Psoas muscle (tissue), 8 donors: ENCODE data around the gene B4GALT6. TPM values are rescaled to one million over a fixed set of nuclear protein-coding genes. Genes with fewer than 3 reads are reported as not detected.

Experiments
- ATAC-seq, 4 donors: fragments of 200-7000 bp; cut with Tn5 transposase; one replicate each; pipeline ENCODE4 v1.9.1; 2020; ENCODE audit warnings: moderate library complexity in 3 of 4, mild to moderate bottlenecking in 2 of 4
- DNase-seq, 2 donors: peaks; one replicate each; pipeline ENCODE4 v3.0.0-alpha.2; 2020
- H3K27ac ChIP-seq: fragments of 200-600 bp; one replicate; pipeline ENCODE4 v1.8.0; 2022
- H3K27me3 ChIP-seq, 3 donors: fragments of 200-600 bp in 1 of 3; one replicate each; pipeline versions ENCODE4 v1.6.1 to v1.8.0; 2013 to 2022; ENCODE audit warnings: low read length in 2 of 3, mild to moderate bottlenecking in 2 of 3, moderate library complexity in 1 of 3; ENCODE audit not compliant: insufficient read depth in 3 of 3
- H3K36me3 ChIP-seq, 2 donors: fragments of 200-600 bp in 1 of 2; one replicate each; pipeline versions ENCODE4 v1.6.1 to v1.8.0; 2013 to 2022; ENCODE audit warnings: low read depth in 1 of 2, mild to moderate bottlenecking in 1 of 2, moderate library complexity in 1 of 2; ENCODE audit not compliant: insufficient read depth in 1 of 2
- H3K4me1 ChIP-seq: fragments of 200-600 bp; one replicate; pipeline ENCODE4 v1.8.0; 2022
- H3K4me3 ChIP-seq: fragments of 200-600 bp; one replicate; pipeline ENCODE4 v1.8.0; 2022; ENCODE audit warnings: mild to moderate bottlenecking
- H3K9me3 ChIP-seq: fragments of 200-600 bp; one replicate; pipeline ENCODE4 v1.8.0; 2022
- WGBS, 3 donors: extraction: QIAGEN DNeasy Blood & Tissue Kit; methylation state at CpG; one replicate each; pipeline versions ENCODE4 v1.1.6 to v1.1.7; 2013; 5-methylcytosine and 5-hydroxymethylcytosine counted together
- intact Hi-C, 2 donors: fragments of 100-400 bp; cut with DNase I; formaldehyde crosslinking; loops; one replicate each; pipeline versions ENCODE4 v1.11.0 to v1.14.2; 2022
- polyA plus RNA-seq, 3 donors: library from polyadenylated mRNA; stranded (reverse); fragments of 200-250 nt; gene quantifications; one replicate each; pipeline ENCODE4 v1.2.3, GENCODE V29; 2013
- total RNA-seq, 4 donors: library from RNA; stranded (reverse); fragmentation: NEBNext Ultra II Directional in 2 of 4; extraction: Animal tissue kit (Norgen Biotek cat#: 25700) in 2 of 4; gene quantifications; one replicate each; pipeline versions ENCODE4 v1.2.1 to v1.2.4, GENCODE V29; 2021 to 2023
- TF ChIP-seq, protein P1 (sequence below): fragments of 200-600 bp; IDR thresholded peaks from one replicate; pipeline ENCODE4 v1.8.0; 2022; ENCODE audit warnings: antibody characterized with exemption
- donor health status: healthy with polysubstance abuse.
- donor health status: DM: no; HTN: no; CAD: no; lungs with moderate emphysema.
- donor health status: Bipolar disorder and iron deficiency.
- donor health status: healthy.
- donor health status: DM: yes; HTN: yes; CAD: no.
- donor health status: DM: no; HTN: no; CAD: no.
- donor health status: DM: no; HTN: no; CAD: no.
- donor health status: DM: yes; HTN: yes; CAD: no.

The B4GALT6 gene
- total and polyA plus RNA-seq, 7 donors = 0.98 to 13.3 (median 6.7) TPM

DNA sequence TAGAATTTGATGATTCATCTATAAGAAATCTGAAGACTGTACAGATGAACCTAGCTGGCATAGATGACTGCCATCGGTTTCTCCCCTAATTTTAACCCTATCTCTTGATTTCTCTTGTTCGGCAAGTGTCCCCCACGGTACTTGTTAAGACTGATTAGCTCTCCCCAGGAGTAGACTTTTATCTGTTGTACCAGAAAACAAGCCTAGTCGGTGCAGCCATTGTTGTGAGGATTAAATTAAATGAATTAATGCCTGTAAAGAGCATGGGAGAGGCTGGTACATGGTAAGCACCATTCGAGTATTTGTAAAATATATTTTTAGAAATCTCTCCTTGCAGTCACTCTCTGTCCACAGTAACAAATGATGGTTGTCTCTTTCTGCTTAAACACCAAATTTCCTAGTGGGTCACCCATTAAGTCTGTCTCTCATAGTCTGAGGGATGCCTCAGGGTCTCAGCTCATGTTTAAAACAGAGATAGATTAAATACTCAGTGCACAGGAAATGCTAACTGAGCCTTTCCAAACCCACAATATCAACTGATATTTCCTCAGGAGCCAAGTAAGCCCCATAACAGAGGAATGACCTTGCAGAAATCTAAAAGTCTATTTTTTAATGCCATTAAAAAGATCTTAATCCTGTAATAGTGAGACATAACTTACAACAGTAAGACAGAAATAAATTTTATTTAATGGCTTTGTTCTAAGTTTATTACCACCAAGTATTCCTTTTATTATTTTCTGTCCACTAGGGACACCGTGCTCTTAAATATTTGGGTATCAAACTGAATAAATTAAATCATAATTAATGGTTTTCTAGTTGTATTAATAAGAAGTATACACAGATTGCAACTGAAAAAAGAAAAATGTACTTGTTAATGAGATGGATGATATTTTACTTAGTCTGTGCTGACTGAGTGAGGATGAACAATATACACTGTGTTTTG is 2.9 kb upstream of the B4GALT6 start:
- Histone ChIP-seq H3K4me1 (peaks cover 9% of the 10 kb centered on the region), H3K9me3 (no peaks in the 10 kb centered on the region), H3K4me3 (no peak overlapping the region), H3K27me3 (no peaks in the 10 kb centered on the region), H3K27ac (no peak overlapping the region), H3K36me3 (no peaks in the 10 kb centered on the region)
- 74 to 82% (median 76%) methylated on average over 6 of the region's 6 CpGs for WGBS, 3 donors
- DNase-seq (no peak), ATAC-seq (no peak)
- TF ChIP-seq, protein P1, sequence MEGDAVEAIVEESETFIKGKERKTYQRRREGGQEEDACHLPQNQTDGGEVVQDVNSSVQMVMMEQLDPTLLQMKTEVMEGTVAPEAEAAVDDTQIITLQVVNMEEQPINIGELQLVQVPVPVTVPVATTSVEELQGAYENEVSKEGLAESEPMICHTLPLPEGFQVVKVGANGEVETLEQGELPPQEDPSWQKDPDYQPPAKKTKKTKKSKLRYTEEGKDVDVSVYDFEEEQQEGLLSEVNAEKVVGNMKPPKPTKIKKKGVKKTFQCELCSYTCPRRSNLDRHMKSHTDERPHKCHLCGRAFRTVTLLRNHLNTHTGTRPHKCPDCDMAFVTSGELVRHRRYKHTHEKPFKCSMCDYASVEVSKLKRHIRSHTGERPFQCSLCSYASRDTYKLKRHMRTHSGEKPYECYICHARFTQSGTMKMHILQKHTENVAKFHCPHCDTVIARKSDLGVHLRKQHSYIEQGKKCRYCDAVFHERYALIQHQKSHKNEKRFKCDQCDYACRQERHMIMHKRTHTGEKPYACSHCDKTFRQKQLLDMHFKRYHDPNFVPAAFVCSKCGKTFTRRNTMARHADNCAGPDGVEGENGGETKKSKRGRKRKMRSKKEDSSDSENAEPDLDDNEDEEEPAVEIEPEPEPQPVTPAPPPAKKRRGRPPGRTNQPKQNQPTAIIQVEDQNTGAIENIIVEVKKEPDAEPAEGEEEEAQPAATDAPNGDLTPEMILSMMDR = no peak
- intact Hi-C loops = loop anchor here in 1 of 2 donors (5.0 kb wide), 2 partner anchors 35 to 50 kb away; no protein-coding TSS in a partner anchor

DNA sequence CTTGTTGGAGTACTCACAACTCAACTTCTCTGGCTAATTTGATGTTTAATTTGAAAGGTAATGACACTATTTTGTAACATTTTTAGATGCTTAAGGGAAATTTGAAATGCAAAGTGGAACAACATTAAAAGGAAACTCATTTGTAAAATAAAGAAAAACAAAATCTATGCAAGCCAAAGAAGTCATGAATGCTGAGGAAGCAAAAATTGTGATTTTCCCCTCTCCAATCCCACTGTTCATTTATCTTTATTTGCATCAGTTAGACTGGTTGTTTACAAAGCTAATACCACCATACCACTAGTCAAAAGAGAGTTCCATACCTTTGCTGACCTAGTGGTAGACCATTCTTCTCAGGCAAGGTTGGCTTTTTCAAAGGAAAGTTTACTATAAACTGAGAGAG is 2.2 kb upstream of the B4GALT6 start:
- TF ChIP-seq, protein P1 = no peak
- Histone ChIP-seq H3K4me3 (no peak overlapping the region), H3K9me3 (no peaks in the 10 kb centered on the region), H3K27ac (no peak overlapping the region), H3K27me3 (no peaks in the 10 kb centered on the region), H3K4me1 (peaks cover 9% of the 10 kb centered on the region), H3K36me3 (no peaks in the 10 kb centered on the region)
- intact Hi-C loops = loop anchor here in 1 of 2 donors (5.0 kb wide), 2 partner anchors 36 to 49 kb away; no protein-coding TSS in a partner anchor
- ATAC-seq (no peak), DNase-seq (no peak)

DNA sequence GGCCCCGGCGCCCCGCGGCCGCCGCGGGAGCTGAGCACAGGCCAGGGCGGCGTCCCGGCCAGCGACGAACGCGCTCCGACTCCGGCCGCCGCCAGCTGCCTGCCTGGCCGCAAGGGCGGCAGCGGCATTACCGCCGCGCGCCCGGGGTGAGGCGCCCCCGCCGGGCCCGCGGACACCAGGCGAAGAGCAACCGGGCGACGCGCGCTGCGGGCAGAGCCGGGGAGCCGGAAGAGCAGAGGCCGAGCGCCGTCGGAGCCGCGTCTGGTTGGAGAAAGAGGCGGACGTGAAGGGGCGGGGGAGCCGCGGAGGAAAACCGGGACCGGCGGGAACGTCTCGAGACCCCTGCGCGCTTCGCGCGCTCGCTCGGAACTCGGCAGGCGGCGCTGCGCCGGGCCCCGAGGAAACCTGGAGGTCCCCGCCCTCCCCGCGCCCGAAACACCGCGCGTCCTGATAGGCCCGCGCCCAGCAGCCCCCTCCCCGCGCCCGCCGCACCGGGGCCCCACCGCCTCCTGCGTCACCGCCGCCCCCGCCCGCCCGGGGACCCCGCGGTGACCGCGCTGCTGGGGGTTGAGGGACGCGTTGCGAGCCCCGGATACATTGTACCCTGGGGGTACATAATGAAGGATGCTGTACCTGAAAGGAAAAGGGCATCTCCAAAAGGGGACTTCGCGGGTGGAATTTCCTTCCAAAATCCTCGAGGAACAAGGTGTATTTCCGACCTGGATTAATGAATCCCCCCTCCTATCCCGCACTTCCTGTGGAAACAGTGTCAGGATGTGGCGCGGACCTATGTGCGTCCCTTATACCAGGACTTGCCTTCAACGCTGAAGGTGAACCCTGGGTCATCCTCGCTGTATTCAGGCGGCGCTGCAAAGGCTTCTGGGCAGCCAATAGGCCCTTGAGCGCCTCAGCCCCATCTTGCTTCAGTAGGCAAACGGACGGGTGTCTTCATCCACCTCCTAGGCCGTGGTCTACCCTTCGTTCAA is 1.0 kb upstream of the B4GALT6 start:
- intact Hi-C loops = loop anchor here in 1 of 2 donors (5.0 kb wide), 2 partner anchors 37 to 48 kb away; no protein-coding TSS in a partner anchor

DNA sequence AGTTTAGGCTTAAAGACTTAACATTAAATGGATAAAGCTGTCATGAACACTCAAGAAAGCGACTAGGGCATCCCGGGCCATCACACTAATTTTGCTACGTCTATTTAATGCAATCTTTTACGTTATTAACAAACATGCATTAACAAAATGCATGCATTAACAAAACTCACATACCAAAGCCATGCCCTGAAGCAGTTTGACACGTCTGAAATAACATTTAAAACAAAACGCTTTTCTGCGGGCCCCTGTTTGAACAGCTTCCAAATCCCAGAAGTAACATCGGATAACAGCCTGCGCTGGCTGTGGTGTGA is 458 bp downstream of the B4GALT6 start:
- intact Hi-C loops = no loop called here
- WGBS, 3 donors = 20 to 33% (median 22%) methylated on average over 9 of the region's 9 CpGs
- Histone ChIP-seq H3K9me3 (no peaks in the 10 kb centered on the region), H3K27me3 (no peaks in the 10 kb centered on the region), H3K4me3 (peak overlapping the region; percentile 70), H3K4me1 (peaks cover 13% of the 10 kb centered on the region), H3K36me3 (no peaks in the 10 kb centered on the region), H3K27ac (peak overlapping the region; percentile 79)
- TF ChIP-seq, protein P1 = no peak
- DNase-seq (no peak), ATAC-seq (no peak)

More for the DNA sequence above, 1.0 kb upstream of the B4GALT6 start:
- Histone ChIP-seq H3K27ac (peak overlapping the region; percentile 79), H3K4me1 (peaks cover 9% of the 10 kb centered on the region), H3K27me3 (no peaks in the 10 kb centered on the region), H3K9me3 (no peaks in the 10 kb centered on the region), H3K4me3 (peak overlapping the region; percentile 70), H3K36me3 (no peaks in the 10 kb centered on the region)
- DNase-seq (peak; percentile 66 to 82), ATAC-seq (peak; percentile 90 to 96 (median 92))
- WGBS, 3 donors = 2 to 6% (median 3%) methylated on average over 54 to 115 of the region's 115 CpGs
- TF ChIP-seq, protein P1 = peak; percentile 52
